Measurements from ENCODE around the gene BRPF3. TPM values are rescaled to one million over a fixed set of nuclear protein-coding genes. Genes with fewer than 3 reads are reported as not detected.

BRPF3 gene
- total RNA-seq (100 to 1,000 TPM; 102 to 104 TPM), polyA plus RNA-seq (ENCODE audit: insufficient read depth, low read depth, low replicate concordance) (70.5 TPM)
- long read RNA-seq, donor 1, full-length matches to known transcripts: 7 of 17 reads
- long read RNA-seq, donor 1, partial matches to known transcripts: 10 of 17 reads
- long read RNA-seq, donor 1, other reads (novel, unspliced or antisense): 0 of 17 reads
- long read RNA-seq, donor 2, partial matches to known transcripts: 5 of 8 reads
- long read RNA-seq, donor 2, other reads (novel, unspliced or antisense): 0 of 8 reads

DNA sequence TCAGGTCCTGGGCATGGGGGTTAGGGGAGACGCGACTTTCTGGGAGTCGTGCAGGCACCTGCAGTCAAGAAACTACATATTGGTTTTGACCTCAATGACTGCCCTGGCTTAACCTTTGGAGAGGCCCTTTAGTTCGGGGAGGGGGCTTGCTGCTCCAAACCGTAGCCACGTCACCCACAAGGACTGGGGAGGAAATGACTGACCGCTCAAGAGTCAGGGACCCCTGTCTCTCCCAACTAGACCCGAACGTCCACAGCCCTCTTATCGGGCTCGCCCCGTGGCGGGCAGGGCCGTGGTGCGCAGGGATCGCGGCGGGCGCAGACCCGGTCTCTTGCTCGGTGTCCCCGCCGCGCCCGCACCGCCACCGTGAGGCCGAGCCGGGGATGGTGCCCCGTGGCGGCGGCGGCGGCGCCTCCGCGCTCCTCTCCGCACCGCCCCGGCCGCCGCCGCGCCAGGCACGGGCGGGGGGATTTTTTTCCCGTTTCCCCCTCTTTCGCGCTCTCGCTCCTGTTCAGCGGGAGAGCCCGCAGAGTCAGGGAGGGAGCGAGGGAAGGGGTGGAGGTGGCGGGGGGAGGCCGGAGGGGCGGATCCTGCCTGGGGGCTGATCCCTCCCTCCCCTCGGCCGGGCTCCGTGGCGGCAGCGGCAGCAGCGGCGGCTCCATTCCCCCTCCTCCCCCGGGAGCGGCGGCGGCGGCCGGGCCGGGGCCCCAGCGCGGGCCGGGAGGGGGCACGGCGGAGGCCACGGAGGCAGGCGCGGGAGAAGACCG, at the start of gene BRPF3:
TSS of gene BRPF3 (plus strand) at position 632 of the 767 bp plus-strand sequence. CDS start 3,579 bp downstream, outside the sequence.
- Histone ChIP-seq H3K27ac (peak within 1 kb of the TSS; percentile 97 to 99), H3K4me1 (peaks cover 17% of the 10 kb centered on the region), H3K4me3 (peak within 1 kb of the TSS; percentile 87 to 88), H3K27me3 (no peaks in the 10 kb centered on the region), H3K9me3 (no peaks in the 10 kb centered on the region), H3K36me3 (ENCODE audit: low read depth, missing control alignments) (no peaks in the 10 kb centered on the region)
- DNase-seq: peak; percentile 75
- intact Hi-C loops (cut with DNase I; ENCODE audit: low total_unique reads): no loop called here
- 1% methylated on average over 42 to 68 of the region's 79 CpGs for WGBS, 2 donors
- TF ChIP-seq, protein P1, sequence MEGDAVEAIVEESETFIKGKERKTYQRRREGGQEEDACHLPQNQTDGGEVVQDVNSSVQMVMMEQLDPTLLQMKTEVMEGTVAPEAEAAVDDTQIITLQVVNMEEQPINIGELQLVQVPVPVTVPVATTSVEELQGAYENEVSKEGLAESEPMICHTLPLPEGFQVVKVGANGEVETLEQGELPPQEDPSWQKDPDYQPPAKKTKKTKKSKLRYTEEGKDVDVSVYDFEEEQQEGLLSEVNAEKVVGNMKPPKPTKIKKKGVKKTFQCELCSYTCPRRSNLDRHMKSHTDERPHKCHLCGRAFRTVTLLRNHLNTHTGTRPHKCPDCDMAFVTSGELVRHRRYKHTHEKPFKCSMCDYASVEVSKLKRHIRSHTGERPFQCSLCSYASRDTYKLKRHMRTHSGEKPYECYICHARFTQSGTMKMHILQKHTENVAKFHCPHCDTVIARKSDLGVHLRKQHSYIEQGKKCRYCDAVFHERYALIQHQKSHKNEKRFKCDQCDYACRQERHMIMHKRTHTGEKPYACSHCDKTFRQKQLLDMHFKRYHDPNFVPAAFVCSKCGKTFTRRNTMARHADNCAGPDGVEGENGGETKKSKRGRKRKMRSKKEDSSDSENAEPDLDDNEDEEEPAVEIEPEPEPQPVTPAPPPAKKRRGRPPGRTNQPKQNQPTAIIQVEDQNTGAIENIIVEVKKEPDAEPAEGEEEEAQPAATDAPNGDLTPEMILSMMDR (IDR thresholded peaks at IDR 0.05): peak; percentile 56 to 79 (median 71)
- no peak for TF ChIP-seq POLR2A (IDR thresholded peaks at IDR 0.05)

DNA sequence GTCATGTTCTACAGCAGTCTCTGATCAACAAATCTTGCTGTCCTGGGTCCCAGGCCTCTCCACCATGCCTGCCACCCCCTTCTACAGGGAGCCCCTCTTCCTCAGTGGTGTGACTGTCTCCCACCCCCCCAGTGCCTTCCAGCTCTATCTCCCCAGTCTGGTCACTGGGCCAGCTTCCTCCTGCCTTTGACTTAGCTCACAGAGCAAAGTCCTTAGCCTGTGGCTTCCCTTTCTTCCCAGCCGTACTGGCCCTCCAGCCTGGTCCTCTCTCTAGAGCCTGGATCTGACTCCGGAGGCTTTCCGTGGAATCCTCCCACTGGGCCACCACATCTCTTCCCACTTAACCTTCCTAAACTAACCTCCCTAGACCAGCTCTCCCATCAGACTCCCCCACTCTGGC, 49.2 kb upstream of the BRPF3 start:
- H3K27ac ChIP-seq: no peak overlapping the region
- H3K27me3 ChIP-seq: no peaks in the 10 kb centered on the region
- H3K4me1 ChIP-seq: peaks cover 4% of the 10 kb centered on the region
- H3K4me3 ChIP-seq: no peak overlapping the region
- H3K36me3 ChIP-seq (ENCODE audit: low read depth, missing control alignments): no peaks in the 10 kb centered on the region
- intact Hi-C loops (cut with DNase I; ENCODE audit: low total_unique reads): no loop called here
- no peak for DNase-seq
- 88% methylated on average over 3 of the region's 3 CpGs for WGBS, 2 donors
- TF ChIP-seq POLR2A (IDR thresholded peaks at IDR 0.05): no peak
- TF ChIP-seq, protein P1 (IDR thresholded peaks at IDR 0.05): no peak
- H3K9me3 ChIP-seq: no peaks in the 10 kb centered on the region

DNA sequence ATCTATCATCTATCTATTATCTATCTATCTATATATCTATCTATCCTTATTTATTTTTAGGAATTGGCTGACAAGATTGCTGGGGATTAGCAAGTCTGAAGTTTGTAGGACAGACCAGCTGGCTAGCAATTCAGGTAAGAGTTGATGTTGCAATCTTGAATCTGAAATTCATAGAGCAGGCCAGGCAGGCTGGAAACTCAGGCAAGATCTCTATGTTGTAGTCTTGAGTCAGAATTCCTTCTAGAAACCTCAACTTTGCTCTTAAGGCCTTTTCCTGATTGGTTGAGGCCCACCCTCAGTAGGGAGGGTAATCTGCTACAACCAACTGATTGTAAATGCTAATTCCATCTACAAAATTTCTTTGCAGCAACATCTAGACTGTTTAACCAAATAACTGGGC, 47.1 kb upstream of the BRPF3 start:
- DNase-seq: no peak
- H3K4me3 ChIP-seq: no peak overlapping the region
- no peak overlapping the region for H3K27ac ChIP-seq
- intact Hi-C loops (cut with DNase I; ENCODE audit: low total_unique reads): no loop called here
- TF ChIP-seq POLR2A (IDR thresholded peaks at IDR 0.05): no peak
- TF ChIP-seq, protein P1 (IDR thresholded peaks at IDR 0.05): no peak
- no peaks in the 10 kb centered on the region for H3K36me3 ChIP-seq (ENCODE audit: low read depth, missing control alignments)
- no peaks in the 10 kb centered on the region for H3K27me3 ChIP-seq
- no peaks in the 10 kb centered on the region for H3K9me3 ChIP-seq
- H3K4me1 ChIP-seq: no peaks in the 10 kb centered on the region

DNA sequence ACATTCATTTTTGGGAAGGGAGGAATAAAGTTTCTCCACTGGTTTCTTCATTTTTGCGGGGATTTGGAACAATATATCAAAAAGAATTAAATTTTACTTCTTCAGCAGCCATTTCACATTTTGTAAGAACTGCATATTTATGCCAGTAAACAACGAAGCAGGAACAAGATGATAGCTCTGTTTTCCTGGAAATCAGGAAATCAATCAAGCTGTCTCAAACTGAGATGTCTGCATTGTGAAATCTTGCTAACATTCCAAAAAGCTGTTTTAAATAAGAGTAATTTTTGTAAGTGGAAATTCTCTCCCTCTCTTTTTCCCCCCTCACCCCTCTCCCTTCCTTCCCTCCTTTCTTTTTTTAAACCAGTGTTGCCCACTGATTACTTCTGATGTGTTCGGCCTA, 46.3 kb upstream of the BRPF3 start:
- H3K27ac ChIP-seq: no peak overlapping the region
- no peak overlapping the region for H3K4me3 ChIP-seq
- H3K9me3 ChIP-seq: no peaks in the 10 kb centered on the region
- no peaks in the 10 kb centered on the region for H3K27me3 ChIP-seq
- no peak for DNase-seq
- no peaks in the 10 kb centered on the region for H3K4me1 ChIP-seq
- no peaks in the 10 kb centered on the region for H3K36me3 ChIP-seq (ENCODE audit: low read depth, missing control alignments)
- TF ChIP-seq, protein P1 (IDR thresholded peaks at IDR 0.05): no peak
- TF ChIP-seq POLR2A (IDR thresholded peaks at IDR 0.05): no peak
- intact Hi-C loops (cut with DNase I; ENCODE audit: low total_unique reads): no loop called here
- WGBS, 2 donors: 69 to 74% methylated on average over 3 of the region's 3 CpGs
